ENCODE measurements around the gene OR13C8.
"Not testable (repeated sequence)": the region's sequence is repeated elsewhere in the genome, so short reads cannot be mapped to it uniquely, and the experiment has no call there.

The OR13C8 gene

GRCh38 chr9:104598749-104599148 is 29.8 kb downstream of the OR13C8 start:
- H4K12ac ChIP-seq (ENCODE audit: low read depth, low read length); H3K9ac ChIP-seq (ENCODE audit: low read length); H2BK12ac ChIP-seq (ENCODE audit: low read length); H3K27ac ChIP-seq (ENCODE audit: low read depth, low read length); H3K23ac ChIP-seq (ENCODE audit: low read length); H3K4ac ChIP-seq (ENCODE audit: low read depth, low read length); DNase-seq; H3K4me1 ChIP-seq (ENCODE audit: control insufficient read depth in 1 of 2, insufficient read depth in 2 of 2, low read length in 2 of 2); H2BK5ac ChIP-seq (ENCODE audit: low read depth, low read length, poor library complexity); H3K18ac ChIP-seq (ENCODE audit: low read length); H2AK5ac ChIP-seq (ENCODE audit: low read length); H3K36me3 ChIP-seq (ENCODE audit: control insufficient read depth in 1 of 2, insufficient read depth in 2 of 2, low read length in 2 of 2); H3K27me3 ChIP-seq (ENCODE audit: insufficient read depth, low read length); H2BK120ac ChIP-seq (ENCODE audit: insufficient read depth, low read length, poor library complexity); H4K8ac ChIP-seq (ENCODE audit: low read depth, low read length); H3K14ac ChIP-seq (ENCODE audit: low read length); H4K91ac ChIP-seq (ENCODE audit: low read depth, low read length); H3K79me2 ChIP-seq (ENCODE audit: control insufficient read depth, insufficient read depth, low read length, poor library complexity); H3K4me2 ChIP-seq (ENCODE audit: low read length); H3K79me1 ChIP-seq (ENCODE audit: low read length); H2AFZ ChIP-seq (ENCODE audit: insufficient read depth, low read length, poor library complexity); H3K4me3 ChIP-seq (ENCODE audit: low read depth, low read length); H3K9me3 ChIP-seq (ENCODE audit: insufficient read depth, low read depth, low read length): not testable (repeated sequence)
- WGBS (ENCODE audit: extremely low coverage, insufficient coverage, insufficient read length): no CpG with 5 or more reads among the region's 3 CpGs

- H4K8ac ChIP-seq (ENCODE audit: low read depth, low read length); H3K4me2 ChIP-seq (ENCODE audit: low read length); H3K4ac ChIP-seq (ENCODE audit: low read depth, low read length); H3K14ac ChIP-seq (ENCODE audit: low read length); H3K4me1 ChIP-seq (ENCODE audit: control insufficient read depth in 1 of 2, insufficient read depth in 2 of 2, low read length in 2 of 2); H4K91ac ChIP-seq (ENCODE audit: low read depth, low read length); H3K27ac ChIP-seq (ENCODE audit: low read depth, low read length); DNase-seq; H2BK5ac ChIP-seq (ENCODE audit: low read depth, low read length, poor library complexity); H3K9ac ChIP-seq (ENCODE audit: low read length); H2AK5ac ChIP-seq (ENCODE audit: low read length); H4K12ac ChIP-seq (ENCODE audit: low read depth, low read length); H3K9me3 ChIP-seq (ENCODE audit: insufficient read depth, low read depth, low read length); H3K23ac ChIP-seq (ENCODE audit: low read length); H3K79me2 ChIP-seq (ENCODE audit: control insufficient read depth, insufficient read depth, low read length, poor library complexity); H3K36me3 ChIP-seq (ENCODE audit: control insufficient read depth in 1 of 2, insufficient read depth in 2 of 2, low read length in 2 of 2); H3K4me3 ChIP-seq (ENCODE audit: low read depth, low read length); H2BK120ac ChIP-seq (ENCODE audit: insufficient read depth, low read length, poor library complexity); H3K79me1 ChIP-seq (ENCODE audit: low read length); H3K18ac ChIP-seq (ENCODE audit: low read length); H3K27me3 ChIP-seq (ENCODE audit: insufficient read depth, low read length); H2AFZ ChIP-seq (ENCODE audit: insufficient read depth, low read length, poor library complexity); H2BK12ac ChIP-seq (ENCODE audit: low read length): not testable (repeated sequence)
Measured at GRCh38 chr9:104599313-104599712, 30.3 kb downstream of the OR13C8 start, which contains the start of gene OR13C5. TSS of gene OR13C5 (minus strand) at chr9:104599413. CDS start at chr9:104599413, 0 bp downstream.

- H4K8ac ChIP-seq (ENCODE audit: low read depth, low read length): no peak overlapping the region
- no peak overlapping the region for H3K4me2 ChIP-seq (ENCODE audit: low read length)
- no peak overlapping the region for H3K9ac ChIP-seq (ENCODE audit: low read length)
- H2BK12ac ChIP-seq (ENCODE audit: low read length): no peak overlapping the region
- H3K79me1 ChIP-seq (ENCODE audit: low read length): no peaks in the 10 kb centered on the region
- no peaks in the 10 kb centered on the region for H3K4me1 ChIP-seq (ENCODE audit: control insufficient read depth in 1 of 2, insufficient read depth in 2 of 2, low read length in 2 of 2)
- no peak overlapping the region for H2AK5ac ChIP-seq (ENCODE audit: low read length)
- no peaks in the 10 kb centered on the region for H3K9me3 ChIP-seq (ENCODE audit: insufficient read depth, low read depth, low read length)
- no peaks in the 10 kb centered on the region for H3K27me3 ChIP-seq (ENCODE audit: insufficient read depth, low read length)
- H3K23ac ChIP-seq (ENCODE audit: low read length): no peak overlapping the region
- H3K4ac ChIP-seq (ENCODE audit: low read depth, low read length): no peak overlapping the region
- no peak overlapping the region for H3K27ac ChIP-seq (ENCODE audit: low read depth, low read length)
- no peak overlapping the region for H3K4me3 ChIP-seq (ENCODE audit: low read depth, low read length)
- no peaks in the 10 kb centered on the region for H3K36me3 ChIP-seq (ENCODE audit: control insufficient read depth in 1 of 2, insufficient read depth in 2 of 2, low read length in 2 of 2)
- no peak overlapping the region for H2BK120ac ChIP-seq (ENCODE audit: insufficient read depth, low read length, poor library complexity)
- no peak overlapping the region for H2AFZ ChIP-seq (ENCODE audit: insufficient read depth, low read length, poor library complexity)
- no peak for DNase-seq
- H3K79me2 ChIP-seq (ENCODE audit: control insufficient read depth, insufficient read depth, low read length, poor library complexity): no peaks in the 10 kb centered on the region
- no peak overlapping the region for H3K14ac ChIP-seq (ENCODE audit: low read length)
- no peak overlapping the region for H4K91ac ChIP-seq (ENCODE audit: low read depth, low read length)
- H3K18ac ChIP-seq (ENCODE audit: low read length): no peak overlapping the region
- no peak overlapping the region for H2BK5ac ChIP-seq (ENCODE audit: low read depth, low read length, poor library complexity)
- H4K12ac ChIP-seq (ENCODE audit: low read depth, low read length): no peak overlapping the region
- no CpG with 5 or more reads among the region's 3 CpGs for WGBS (ENCODE audit: extremely low coverage, insufficient coverage, insufficient read length)
Measured at GRCh38 chr9:104604801-104605200, 35.8 kb downstream of the OR13C8 start.

- H3K36me3 ChIP-seq (ENCODE audit: control insufficient read depth in 1 of 2, insufficient read depth in 2 of 2, low read length in 2 of 2); H3K4me1 ChIP-seq (ENCODE audit: control insufficient read depth in 1 of 2, insufficient read depth in 2 of 2, low read length in 2 of 2); H2AFZ ChIP-seq (ENCODE audit: insufficient read depth, low read length, poor library complexity); DNase-seq; H3K27ac ChIP-seq (ENCODE audit: low read depth, low read length); H3K14ac ChIP-seq (ENCODE audit: low read length); H3K4me2 ChIP-seq (ENCODE audit: low read length); H2AK5ac ChIP-seq (ENCODE audit: low read length); H3K79me1 ChIP-seq (ENCODE audit: low read length); H2BK12ac ChIP-seq (ENCODE audit: low read length); H4K12ac ChIP-seq (ENCODE audit: low read depth, low read length); H3K4me3 ChIP-seq (ENCODE audit: low read depth, low read length); H2BK5ac ChIP-seq (ENCODE audit: low read depth, low read length, poor library complexity); H3K18ac ChIP-seq (ENCODE audit: low read length); H3K9ac ChIP-seq (ENCODE audit: low read length); H3K27me3 ChIP-seq (ENCODE audit: insufficient read depth, low read length); H3K4ac ChIP-seq (ENCODE audit: low read depth, low read length); H3K9me3 ChIP-seq (ENCODE audit: insufficient read depth, low read depth, low read length); H2BK120ac ChIP-seq (ENCODE audit: insufficient read depth, low read length, poor library complexity); H3K23ac ChIP-seq (ENCODE audit: low read length); H4K91ac ChIP-seq (ENCODE audit: low read depth, low read length); H3K79me2 ChIP-seq (ENCODE audit: control insufficient read depth, insufficient read depth, low read length, poor library complexity); H4K8ac ChIP-seq (ENCODE audit: low read depth, low read length): not testable (repeated sequence)
- WGBS (ENCODE audit: extremely low coverage, insufficient coverage, insufficient read length): no CpG with 5 or more reads among the region's 1 CpG
Measured at GRCh38 chr9:104605527-104605926, 36.6 kb downstream of the OR13C8 start, which contains the start of gene OR13C2. TSS of gene OR13C2 (minus strand) at chr9:104605627. CDS start at chr9:104605627, 0 bp downstream.

All from trophoblast cell (in vitro differentiated cells and primary cell).